PC-9 (cell line): ENCODE measurements around the gene WNK2. TPM values are rescaled to one million over a fixed set of nuclear protein-coding genes. Genes with fewer than 3 reads are reported as not detected.

Source experiments
- BruUV-seq: library from RNA; stranded (reverse); fragments of 400-500 nt; replicated peaks from 2 replicates; lab custom pipeline; 2021; lab: Mats Ljungman, UMichigan
- CTCF ChIA-PET: fragments of 300-600 bp; sonication (Branson Sonifier 250); formaldehyde crosslinking; loops from one replicate; lab custom pipeline; 2022; ENCODE audit warnings: antibody characterized with exemption; lab: Charles Lee
- POLR2A ChIA-PET: fragments of 300-600 bp; sonication (Branson Sonifier 250); formaldehyde crosslinking; loops from one replicate; lab custom pipeline; 2022; ENCODE audit warnings: antibody characterized with exemption; ENCODE audit not compliant: unreplicated experiment; lab: Charles Lee
- DNase-seq, 2 experiments: peaks; one replicate each; pipeline versions ENCODE4 v3.0.0 to v3.0.0-alpha.2; 2015 to 2022; ENCODE audit warnings: mixed read lengths in 1 of 2
- H2AFZ ChIP-seq: fragments of 200-600 bp; sonication (generic); 2 replicates; pipeline ENCODE4 v1.8.1; 2017; ENCODE audit warnings: antibody characterized with exemption
- H3F3A ChIP-seq: fragments of 200-600 bp; sonication (generic); 2 replicates; pipeline ENCODE4 v1.8.1; 2017; ENCODE audit warnings: antibody characterized with exemption, mild to moderate bottlenecking, low read depth; ENCODE audit not compliant: insufficient read depth
- H3K27ac ChIP-seq: fragments of 200-600 bp; sonication (generic); 2 replicates; pipeline ENCODE4 v1.6.1; 2016; ENCODE audit warnings: mixed run types
- H3K27me3 ChIP-seq: fragments of 200-600 bp; sonication (generic); 2 replicates; pipeline ENCODE4 v1.6.1; 2016; ENCODE audit warnings: low read depth, mixed run types; ENCODE audit not compliant: insufficient read depth
- H3K36me3 ChIP-seq: fragments of 200-600 bp; sonication (generic); 2 replicates; pipeline ENCODE4 v1.6.1; 2016; ENCODE audit warnings: low read depth, mixed run types
- H3K4me1 ChIP-seq: fragments of 200-600 bp; sonication (generic); replicated peaks from 2 replicates; pipeline ENCODE4 v1.6.1; 2016; ENCODE audit warnings: mixed run types; ENCODE audit not compliant: insufficient read depth
- H3K4me2 ChIP-seq: fragments of 200-600 bp; sonication (generic); 2 replicates; pipeline ENCODE4 v1.6.1; 2017; ENCODE audit warnings: mixed run types
- H3K4me3 ChIP-seq: fragments of 200-600 bp; sonication (generic); 2 replicates; pipeline ENCODE4 v1.6.1; 2016; ENCODE audit warnings: mixed run types
- H3K79me2 ChIP-seq: fragments of 200-600 bp; sonication (generic); 2 replicates; pipeline ENCODE4 v1.6.1; 2017; ENCODE audit warnings: low read depth, mixed run types
- H3K9me2 ChIP-seq: fragments of 200-600 bp; sonication (generic); 2 replicates; pipeline ENCODE4 v1.8.1; 2017; ENCODE audit warnings: mild to moderate bottlenecking; ENCODE audit not compliant: insufficient read depth
- H3K9me3 ChIP-seq: fragments of 200-600 bp; sonication (generic); 2 replicates; pipeline ENCODE4 v1.8.1; 2016; ENCODE audit warnings: low read depth; ENCODE audit not compliant: insufficient read depth
- H4K20me1 ChIP-seq: fragments of 200-600 bp; sonication (generic); 2 replicates; pipeline ENCODE4 v1.8.1; 2017; ENCODE audit not compliant: insufficient read depth
- CTCF ChIP-seq: fragments of 200-600 bp; sonication (generic); conservative IDR thresholded peaks from 2 replicates; pipeline ENCODE4 v1.6.1; 2017; ENCODE audit warnings: mixed run types, antibody characterized with exemption, mild to moderate bottlenecking, moderate library complexity
- EZH2 ChIP-seq: fragments of 200-600 bp; sonication (generic); IDR thresholded peaks from 2 replicates; pipeline ENCODE4 v1.8.0; 2017; ENCODE audit warnings: antibody characterized with exemption, low read depth
- intact Hi-C: fragments of 100-400 bp; cut with micrococcal nuclease; formaldehyde crosslinking; loops from one replicate; pipeline ENCODE4 v1.10.0; 2022; ENCODE audit not compliant: unreplicated experiment
- total RNA-seq: library from RNA; stranded (reverse); gene quantifications from 2 replicates; pipeline ENCODE4 v1.2.3, GENCODE V29; 2021

The WNK2 gene
- total RNA-seq, 1 experiment from 2014 or later, result 44.6 TPM

GRCh38 chr9:93307468-93308157 lies 123.7 kb downstream of the WNK2 start:
- Histone ChIP-seq H4K20me1 (no peaks in the 10 kb centered on the region), H3F3A (peaks cover 7% of the 10 kb centered on the region), H3K4me2 (no peak overlapping the region), H2AFZ (no peak overlapping the region), H3K9me2 (no peaks in the 10 kb centered on the region), H3K4me1 (peaks cover 9% of the 10 kb centered on the region), H3K9me3 (no peaks in the 10 kb centered on the region), H3K27me3 (no peaks in the 10 kb centered on the region), H3K27ac (no peak overlapping the region), H3K36me3 (no peaks in the 10 kb centered on the region), H3K79me2 (no peaks in the 10 kb centered on the region), H3K4me3 (no peak overlapping the region)
- ChIA-PET POLR2A (no interaction called here), CTCF (no interaction called here)
- no peak for DNase-seq
- TF ChIP-seq EZH2 (no peak), CTCF (no peak)
- intact Hi-C loops, result no loop called here
- BruUV-seq, result no TSS peak

GRCh38 chr9:93308158-93308602 lies 124.2 kb downstream of the WNK2 start:
- H3K4me3 ChIP-seq, result no peak overlapping the region
- peaks cover 14% of the 10 kb centered on the region for H3K4me1 ChIP-seq
- POLR2A ChIA-PET, result interaction anchor here (0.6 kb wide), 1 partner anchor 371 kb away, joined by 4 read pairs; no protein-coding TSS in a partner anchor
- TF ChIP-seq EZH2, result no peak
- no peak for TF ChIP-seq CTCF
- H3K79me2 ChIP-seq, result no peaks in the 10 kb centered on the region
- H3K9me2 ChIP-seq, result no peaks in the 10 kb centered on the region
- no TSS peak for BruUV-seq
- H3K27me3 ChIP-seq, result no peaks in the 10 kb centered on the region
- intact Hi-C loops, result no loop called here
- CTCF ChIA-PET, result interaction anchor here (0.5 kb wide), 1 partner anchor 241 kb away, joined by 3 read pairs; no protein-coding TSS in a partner anchor
- no peaks in the 10 kb centered on the region for H4K20me1 ChIP-seq
- no peaks in the 10 kb centered on the region for H3K9me3 ChIP-seq
- no peak for DNase-seq
- no peak overlapping the region for H2AFZ ChIP-seq
- no peak overlapping the region for H3K4me2 ChIP-seq
- H3K27ac ChIP-seq, result no peak overlapping the region
- peaks cover 12% of the 10 kb centered on the region for H3F3A ChIP-seq
- H3K36me3 ChIP-seq, result no peaks in the 10 kb centered on the region

GRCh38 chr9:93308676-93309075 lies 124.7 kb downstream of the WNK2 start:
- Histone ChIP-seq H2AFZ (no peak overlapping the region), H3K27ac (no peak overlapping the region), H3K27me3 (no peaks in the 10 kb centered on the region), H3K36me3 (no peaks in the 10 kb centered on the region), H3K9me2 (no peaks in the 10 kb centered on the region), H4K20me1 (no peaks in the 10 kb centered on the region), H3K4me1 (peaks cover 19% of the 10 kb centered on the region), H3K79me2 (no peaks in the 10 kb centered on the region), H3F3A (peaks cover 12% of the 10 kb centered on the region), H3K4me3 (no peak overlapping the region), H3K4me2 (no peak overlapping the region), H3K9me3 (no peaks in the 10 kb centered on the region)
- no TSS peak for BruUV-seq
- no peak for DNase-seq
- POLR2A ChIA-PET, result interaction anchor here (0.6 kb wide), 1 partner anchor 370 kb away, joined by 4 read pairs; no protein-coding TSS in a partner anchor
- TF ChIP-seq CTCF, result no peak
- TF ChIP-seq EZH2, result no peak
- CTCF ChIA-PET, result interaction anchor here (0.5 kb wide), 1 partner anchor 241 kb away, joined by 3 read pairs; no protein-coding TSS in a partner anchor
- intact Hi-C loops, result no loop called here
